Stimulated activated CD4-positive, alpha-beta T cell treated with anti-CD3 and anti-CD28 coated beads, Interleukin-15, amount 100 ng/mL, for 48 hours (primary cell): ENCODE data around the gene SYNPR.

ENCODE experiments used
- DNase-seq, 2 donors: peaks; one replicate each; pipeline ENCODE4 v3.0.0-alpha.2; 2020; ENCODE audit warnings: low read depth in 2 of 2

Gene SYNPR

DNA sequence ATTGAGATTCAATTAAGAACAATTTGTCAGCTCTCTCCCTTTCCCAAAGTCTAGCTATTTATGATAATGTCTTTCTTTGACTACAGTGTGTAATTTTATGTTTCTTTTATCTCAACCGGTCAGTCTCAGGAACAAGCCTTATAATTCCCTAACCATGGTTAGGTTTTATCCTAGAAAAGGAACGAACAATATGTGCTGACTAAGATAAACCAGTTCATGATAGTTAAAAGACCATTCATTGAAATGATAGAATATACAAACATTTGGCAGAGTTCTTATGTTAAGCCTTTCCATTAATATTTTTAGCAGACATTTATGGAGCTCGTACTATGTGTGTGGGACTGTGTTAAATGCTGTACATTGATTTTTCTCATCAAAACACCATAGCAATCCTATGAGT, 106.3 kb downstream of the SYNPR start:
- no peak for DNase-seq

DNA sequence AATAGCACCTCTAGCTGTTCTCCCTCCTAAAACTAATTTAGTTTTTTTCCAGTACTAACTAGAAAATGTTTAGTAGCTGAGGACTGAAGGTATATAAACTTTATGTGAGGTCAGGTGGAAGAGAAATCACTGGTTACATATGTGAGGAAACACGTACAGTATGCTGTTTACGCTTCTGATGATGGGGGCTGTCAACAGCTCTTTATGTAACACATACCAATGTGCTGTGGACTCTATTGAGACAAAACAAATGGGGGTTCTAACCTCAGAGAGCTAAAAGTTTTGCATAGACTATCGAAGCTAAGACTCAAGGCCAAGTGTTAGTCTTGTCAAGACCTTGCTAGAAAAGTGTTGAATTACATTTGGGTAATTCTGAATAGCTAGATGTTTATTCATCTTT, 107.5 kb downstream of the SYNPR start:
- no peak for DNase-seq

DNA sequence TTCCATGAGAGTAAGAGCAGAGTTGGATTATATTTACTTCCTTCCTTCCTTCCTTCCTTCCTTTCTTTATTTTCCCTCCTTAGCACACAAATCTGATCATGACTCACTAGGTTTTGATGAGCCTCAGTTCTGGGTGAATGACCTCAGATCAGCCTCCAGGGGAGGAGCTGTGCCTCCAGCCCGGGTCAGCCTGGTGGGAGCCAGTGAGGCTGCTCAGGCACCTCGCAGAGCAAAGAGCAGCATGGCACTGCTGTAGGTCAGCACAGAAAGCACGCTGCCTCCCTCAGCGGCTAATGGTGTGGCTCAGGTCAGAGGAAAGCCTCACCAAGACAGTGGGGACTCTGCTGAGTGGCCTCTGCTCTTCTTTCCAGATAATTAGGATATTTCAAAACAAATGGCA, 108.5 kb downstream of the SYNPR start:
- no peak for DNase-seq

DNA sequence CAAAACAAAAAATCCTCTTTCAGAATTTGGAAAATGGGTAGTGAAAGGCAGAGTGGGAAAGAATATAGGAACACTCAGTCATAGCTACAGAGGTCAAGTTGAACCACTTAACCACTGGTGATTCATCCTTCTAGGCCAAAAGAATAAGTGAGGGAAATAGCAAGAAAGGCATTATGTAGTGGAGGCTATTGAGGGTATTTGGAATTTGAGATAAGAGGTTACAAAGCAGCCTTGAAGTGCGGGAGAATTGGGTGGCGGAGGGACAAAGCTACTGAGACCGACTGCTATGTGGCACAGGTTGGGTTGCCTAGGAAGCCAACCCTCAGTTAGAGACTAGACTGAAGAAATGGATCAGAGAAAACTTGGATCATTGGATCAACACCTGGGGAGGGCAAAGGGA, 109.5 kb downstream of the SYNPR start:
- DNase-seq: no peak

DNA sequence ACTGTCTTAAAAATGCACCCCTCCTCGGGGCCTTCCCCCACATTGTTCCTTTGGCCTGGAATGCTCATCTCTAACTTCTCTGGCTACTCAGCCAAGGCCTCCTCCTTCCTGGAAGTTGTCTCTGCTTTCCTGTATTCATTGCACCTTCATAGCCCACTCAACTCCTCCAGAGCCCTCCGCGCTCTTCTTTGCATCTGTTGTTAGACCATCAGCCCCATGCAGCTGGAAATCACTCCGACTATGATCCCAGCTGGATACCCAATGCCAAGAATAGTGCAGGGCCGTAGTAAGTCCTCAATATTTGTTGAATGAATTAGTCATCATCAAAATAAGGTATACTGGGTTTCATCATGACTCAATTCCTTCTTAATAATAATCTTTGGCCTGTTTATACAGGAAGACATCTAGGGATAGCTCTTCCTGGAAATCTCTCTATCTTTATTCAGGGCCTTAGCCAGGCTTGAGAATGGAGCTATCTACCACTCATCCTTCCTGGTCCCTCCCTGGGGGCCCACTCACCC, 112.7 kb downstream of the SYNPR start:
- DNase-seq: no peak

DNA sequence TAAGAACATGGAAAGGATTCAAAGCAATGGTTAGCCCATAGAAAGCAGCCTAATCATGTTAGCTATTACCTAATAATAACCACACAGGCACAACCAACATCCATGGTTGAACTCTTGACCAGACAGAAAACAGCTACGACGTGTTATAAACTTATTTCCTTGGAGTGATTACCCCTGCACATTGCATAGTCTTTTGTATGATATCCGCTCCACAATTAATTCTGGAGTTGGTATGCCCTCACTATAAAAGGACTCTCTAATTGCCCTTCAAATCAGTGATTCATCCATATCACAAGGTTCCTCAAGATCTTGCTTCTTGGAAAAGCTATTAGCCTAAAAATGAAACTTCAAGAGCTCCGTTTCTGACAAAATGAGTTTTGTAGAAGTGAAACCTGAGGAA, 117.9 kb downstream of the SYNPR start:
- no peak for DNase-seq

DNA sequence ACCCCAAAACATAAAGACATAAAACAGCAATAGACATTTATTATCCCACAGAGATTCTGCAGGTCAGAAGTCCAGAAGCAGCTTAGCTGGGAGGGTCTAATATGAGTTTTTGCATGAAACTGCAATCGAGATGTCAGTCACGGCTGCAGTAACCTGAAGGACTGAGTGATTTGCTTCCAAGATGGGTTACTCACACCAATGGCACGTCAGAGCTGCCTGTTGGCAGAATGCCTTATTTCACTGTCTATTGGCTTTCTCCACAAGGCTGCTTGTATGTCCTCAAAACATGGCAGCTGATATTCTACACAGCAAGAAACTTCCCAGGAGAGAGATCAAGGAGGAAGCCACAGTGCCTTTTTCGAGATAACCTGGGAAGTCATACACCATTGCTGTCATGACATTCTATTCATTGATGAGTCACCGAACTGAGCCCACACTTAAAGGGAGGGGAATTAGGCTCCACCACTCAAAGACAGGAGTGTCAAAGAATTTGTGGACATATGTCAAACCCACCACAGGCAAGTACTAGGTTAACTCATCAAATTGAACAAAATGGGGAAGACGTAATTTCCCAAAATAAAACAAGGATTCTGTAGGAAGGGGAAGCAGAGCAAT, 122.2 kb downstream of the SYNPR start:
- no peak for DNase-seq

DNA sequence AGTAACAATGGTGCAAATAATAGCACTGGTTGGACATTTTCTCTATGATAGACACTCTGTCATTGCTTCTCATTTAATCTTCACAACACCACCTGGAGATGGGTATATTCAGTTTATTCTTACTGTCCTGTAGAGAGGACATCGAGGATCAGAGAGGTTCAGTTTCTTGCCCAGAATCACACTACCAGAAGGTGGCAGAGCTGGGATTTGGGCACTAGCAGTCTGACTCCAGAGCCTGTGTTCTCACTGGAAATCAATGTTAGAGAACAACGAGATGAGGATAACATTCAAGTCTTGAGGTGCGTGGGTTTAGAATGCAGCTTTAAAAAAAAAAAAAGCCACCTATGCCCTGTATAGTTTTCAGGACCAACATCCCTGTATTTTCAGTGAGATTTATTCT, 127.8 kb downstream of the SYNPR start:
- DNase-seq: no peak

DNA sequence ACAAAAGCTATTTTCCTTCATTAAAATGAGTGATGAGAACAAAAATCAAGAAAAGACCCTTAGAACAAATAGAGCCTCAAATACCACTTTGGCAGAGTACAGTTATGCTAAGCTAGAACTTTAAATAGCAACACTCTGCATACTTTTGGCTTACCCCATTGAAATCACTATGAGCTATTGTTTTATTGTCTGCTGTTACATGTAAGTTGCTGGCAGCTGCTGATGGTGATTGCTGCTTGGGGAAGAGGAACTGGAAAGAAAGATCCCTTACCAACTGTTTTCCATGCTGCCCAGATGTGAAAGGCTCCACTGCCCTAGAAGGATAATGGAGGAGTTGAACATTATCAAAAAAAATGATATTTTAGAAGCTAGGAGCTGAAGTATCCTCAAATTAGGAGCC, 135.4 kb downstream of the SYNPR start:
- no peak for DNase-seq

DNA sequence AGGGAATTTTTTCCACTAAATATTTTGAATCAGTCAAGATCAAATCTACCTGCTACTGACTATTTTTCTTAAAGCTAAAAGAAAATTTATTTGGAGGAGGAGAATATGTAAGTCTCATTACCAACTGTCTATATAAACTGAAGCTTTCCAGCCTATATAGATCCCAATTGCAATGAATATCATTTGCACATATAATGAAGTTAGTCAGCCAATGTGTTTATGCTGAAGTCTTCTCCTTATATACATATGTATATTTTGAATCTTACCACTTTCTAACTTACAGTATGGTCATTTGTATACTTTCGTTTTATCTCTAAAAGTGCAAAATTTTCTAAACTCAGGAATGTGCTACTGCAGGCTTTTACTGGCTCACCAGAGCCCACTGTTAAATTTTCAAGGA, 136.5 kb downstream of the SYNPR start:
- DNase-seq: no peak

DNA sequence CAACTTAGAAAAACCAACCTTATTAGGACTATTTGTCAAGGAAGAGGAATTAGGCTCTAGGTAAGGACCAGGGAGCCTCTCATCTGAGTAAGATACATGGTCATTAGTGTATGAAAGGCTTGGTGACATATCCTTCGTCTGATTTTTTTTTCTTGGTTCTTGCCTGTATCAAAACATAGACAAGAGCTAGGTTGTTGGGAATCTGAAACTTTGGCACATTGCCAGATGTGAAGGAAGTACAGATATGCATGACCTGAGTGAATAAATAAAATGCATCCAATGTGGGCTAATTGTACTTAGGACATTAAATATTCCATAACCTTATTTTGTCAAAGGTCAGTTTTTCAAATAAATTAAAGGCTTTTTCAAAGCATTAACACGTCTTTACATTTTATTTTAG, 151.8 kb downstream of the SYNPR start:
- DNase-seq: no peak

DNA sequence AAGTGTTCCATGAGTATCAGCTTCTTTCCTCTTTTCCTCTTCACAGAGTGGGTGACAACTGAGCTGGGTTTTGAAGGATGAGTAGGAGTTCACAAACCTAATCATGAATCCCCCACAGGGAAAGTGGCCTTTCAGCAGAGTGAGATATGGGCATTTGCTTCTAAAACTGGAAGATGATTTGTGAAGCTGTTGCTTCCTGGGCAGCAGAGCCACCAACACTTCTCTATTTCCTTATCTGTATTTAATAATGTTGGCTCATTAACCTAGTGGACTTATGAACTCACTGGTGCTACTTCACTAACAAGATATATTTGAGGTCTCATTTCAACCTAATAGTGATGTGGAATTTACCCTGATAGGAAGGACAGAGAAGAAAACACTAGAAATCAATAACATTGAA, 152.8 kb downstream of the SYNPR start:
- DNase-seq: no peak

DNA sequence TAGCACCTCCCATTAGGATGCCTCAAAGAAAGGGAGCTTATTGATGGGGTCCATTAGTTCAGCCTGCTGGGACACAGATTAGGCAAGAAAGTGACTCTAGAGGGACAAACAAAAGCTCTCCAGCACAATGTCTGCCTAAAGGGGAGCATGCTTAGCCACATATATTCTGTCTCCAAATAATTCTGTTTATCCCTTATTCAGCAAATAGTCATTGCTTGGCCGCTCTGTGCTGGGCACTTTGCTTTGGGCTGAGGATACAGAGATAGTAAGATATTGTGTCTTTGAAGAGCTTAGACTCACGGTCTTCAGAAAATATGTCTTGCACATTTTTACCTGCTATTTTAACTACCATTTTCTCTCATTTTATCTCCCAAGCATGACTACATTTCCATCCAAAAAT, 159.8 kb downstream of the SYNPR start:
- no peak for DNase-seq

DNA sequence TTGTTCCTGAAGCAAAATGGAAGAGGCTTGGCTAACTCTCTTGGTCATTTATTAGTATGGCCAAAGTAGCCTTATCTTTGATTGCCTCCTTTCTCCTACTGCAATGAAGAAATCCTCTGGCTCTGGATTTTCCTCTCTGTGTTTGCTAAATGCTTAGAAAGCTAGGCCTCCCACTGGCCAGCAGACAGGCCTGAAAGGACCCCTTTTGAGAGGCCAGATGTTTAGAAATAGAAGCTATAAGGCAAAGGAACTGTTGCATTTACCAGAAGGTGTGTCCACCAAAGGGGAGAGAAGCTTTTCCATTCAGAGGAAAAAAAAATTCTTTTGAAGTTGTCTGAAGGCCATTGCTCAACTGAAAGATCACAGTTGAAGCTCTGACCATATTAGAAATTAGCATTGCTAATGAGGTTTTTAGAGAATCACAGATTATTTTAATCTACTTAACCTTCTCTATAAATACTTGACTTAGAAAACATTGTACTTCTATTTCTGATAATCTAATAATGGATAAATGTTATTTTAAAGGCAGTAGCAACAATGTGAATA, 160.8 kb downstream of the SYNPR start:
- no peak for DNase-seq

DNA sequence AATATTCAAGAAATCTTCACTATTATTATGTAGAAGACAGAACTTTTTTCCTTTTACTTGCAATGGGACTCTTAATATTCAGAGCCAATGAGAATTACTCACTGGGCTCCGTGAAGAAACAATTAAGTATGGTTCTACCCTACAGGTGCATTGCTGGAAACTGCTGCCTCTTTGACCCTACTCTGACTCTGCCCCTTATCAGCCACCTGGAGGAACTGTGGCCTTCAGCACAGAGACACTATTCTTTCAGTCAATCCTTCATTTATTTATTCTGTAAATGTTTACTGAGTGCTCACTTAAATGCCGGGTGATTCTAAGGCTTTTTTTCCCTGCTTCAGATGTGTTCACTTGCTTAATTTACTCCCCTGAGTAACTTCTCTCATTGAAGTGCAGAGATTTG, 163.2 kb downstream of the SYNPR start:
- DNase-seq: no peak

DNA sequence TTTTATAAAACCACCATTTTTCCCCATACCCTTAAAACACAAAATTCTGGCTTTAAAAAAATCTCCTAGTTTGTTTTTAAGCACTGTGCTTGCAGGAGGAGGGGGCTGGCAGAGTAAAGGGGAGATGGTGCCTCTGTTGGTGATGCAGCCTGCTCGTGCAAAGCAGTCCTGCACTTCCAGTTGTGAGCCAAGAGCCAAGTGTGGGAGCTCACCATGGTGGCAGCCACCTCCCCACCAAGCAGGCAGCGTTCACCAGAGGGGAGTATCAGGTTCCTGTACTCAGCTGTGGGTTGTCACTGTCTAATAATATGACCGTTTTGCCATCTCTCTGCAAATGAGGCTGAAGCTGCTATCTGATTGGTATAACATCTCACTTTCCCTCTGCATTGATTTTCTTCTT, 164.8 kb downstream of the SYNPR start:
- no peak for DNase-seq

DNA sequence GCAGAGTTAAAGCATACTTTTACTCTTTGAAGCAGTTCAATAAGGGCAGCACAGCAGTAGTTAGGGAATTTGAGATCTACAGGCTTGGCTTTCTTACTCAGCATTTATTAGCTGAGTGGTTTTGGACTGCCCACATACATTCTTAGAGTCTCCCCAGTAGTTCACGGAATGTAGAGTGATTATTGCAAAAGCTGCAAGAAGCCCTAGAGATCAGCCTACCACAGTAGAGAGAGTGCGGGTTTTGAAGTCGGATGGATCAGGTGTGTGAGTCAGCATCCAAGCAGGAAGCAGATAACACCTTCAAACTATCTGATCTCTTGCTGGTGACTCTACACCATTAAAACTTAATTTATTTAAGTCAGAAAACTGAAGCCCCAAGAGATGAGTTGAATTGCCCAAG, 171.9 kb downstream of the SYNPR start:
- no peak for DNase-seq

DNA sequence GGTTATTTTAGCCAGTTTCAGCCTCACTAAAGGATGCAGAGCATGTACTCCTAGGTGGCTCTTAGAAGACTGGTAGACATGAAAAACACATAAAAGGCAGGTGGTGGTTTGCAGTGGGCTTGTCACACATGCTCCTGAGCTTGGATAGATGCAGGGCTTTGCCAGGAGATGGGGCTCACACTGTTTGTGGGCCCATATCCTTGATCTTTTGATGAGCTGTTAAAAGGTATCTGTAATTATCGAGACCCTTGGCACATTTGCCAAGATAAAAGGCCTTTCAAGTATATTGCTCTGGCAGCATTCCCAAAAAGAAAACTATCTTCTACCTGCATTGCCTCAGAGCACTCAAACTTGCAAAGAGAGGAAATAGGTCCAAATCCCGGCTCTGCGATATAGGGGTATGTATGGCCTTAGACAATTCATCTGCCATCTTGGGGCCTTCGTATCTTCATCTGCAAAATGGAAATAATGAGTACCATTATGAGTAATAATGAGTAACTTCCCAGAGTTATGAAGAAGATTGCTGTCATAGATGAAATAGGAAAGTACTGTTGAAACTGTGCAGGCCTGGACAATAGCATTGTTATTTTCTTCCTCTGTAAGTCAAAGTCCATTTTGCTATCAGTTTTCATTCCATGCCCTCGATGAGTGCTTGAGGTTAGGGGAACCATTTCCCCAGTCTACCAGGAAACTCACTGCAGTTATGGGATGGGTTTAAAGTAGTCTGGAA, 172.7 kb downstream of the SYNPR start:
- DNase-seq: no peak

DNA sequence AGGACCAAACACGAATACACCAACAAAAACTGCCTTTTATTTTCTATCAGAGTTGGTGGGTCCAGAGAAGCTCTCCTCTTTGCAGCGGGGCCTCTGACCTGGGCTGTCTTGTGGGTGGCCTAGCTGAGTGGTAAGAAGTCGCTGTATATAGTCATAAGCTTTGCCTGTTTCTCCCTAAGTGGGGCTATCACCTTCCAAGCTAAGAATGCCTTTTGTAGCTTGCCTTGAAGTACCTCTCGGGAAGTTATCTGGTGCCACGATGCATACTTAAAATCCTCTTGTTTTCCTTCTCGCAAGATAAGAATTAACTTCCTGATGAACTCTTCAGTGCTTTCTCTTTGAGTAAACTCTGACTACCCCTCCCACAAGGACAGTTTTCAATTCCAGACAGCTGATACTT, 178.8 kb downstream of the SYNPR start:
- no peak for DNase-seq

DNA sequence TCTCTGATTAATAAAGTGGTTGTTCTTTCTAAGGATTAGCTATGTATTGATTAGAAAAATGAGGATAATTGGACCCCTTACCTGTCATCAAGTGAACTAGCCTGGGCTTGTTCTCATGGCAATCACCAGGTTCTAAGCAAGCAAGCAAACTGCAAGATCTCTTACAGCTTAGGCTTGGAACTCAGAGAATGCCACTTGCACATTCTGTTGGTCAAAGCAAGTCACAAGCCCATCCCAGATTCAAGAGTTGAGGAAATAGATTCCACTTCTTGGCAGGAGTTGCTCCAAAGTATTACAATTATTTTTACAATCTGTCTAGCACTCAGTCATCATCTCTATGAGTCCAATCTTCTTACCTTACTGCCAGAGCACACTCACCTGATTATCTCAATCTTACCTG, 180.3 kb downstream of the SYNPR start:
- DNase-seq: no peak

DNA sequence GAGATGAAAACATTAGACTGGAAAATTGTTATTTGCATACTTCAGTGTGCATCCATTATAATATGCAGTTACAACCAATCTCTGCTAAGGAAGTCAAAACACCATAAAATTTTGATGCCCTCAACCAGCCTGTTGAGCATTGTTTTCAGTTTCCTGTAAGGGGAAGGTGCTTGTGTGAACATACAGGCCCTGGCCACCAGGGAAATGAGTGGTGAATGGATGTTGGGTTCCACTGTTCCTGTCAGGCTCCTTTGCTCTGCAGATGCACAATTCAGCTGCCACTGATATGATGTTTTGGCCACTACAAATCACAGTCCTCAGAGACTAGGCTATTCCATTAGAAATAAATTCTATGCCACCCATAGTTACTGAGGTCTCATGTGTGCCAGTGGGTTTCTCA, 184.6 kb downstream of the SYNPR start:
- no peak for DNase-seq

DNA sequence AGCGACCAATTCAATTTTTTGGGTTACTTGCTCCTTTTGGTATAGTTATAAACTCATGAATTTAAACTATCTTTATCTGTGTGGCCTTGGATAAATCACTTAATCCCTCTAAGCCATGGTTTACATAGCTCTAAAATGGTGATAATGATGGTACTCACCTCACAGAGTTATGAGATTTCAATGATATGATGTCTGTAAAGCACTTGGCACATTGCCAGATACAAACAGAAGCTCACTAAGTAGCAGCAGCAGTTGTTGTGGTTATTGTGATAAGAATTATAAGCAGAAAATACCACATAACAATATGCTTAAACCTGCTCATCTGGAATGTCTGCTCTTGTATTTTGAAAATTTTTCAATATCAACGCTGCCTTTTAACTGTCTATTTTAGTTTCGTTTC, 189.3 kb downstream of the SYNPR start:
- DNase-seq: no peak

DNA sequence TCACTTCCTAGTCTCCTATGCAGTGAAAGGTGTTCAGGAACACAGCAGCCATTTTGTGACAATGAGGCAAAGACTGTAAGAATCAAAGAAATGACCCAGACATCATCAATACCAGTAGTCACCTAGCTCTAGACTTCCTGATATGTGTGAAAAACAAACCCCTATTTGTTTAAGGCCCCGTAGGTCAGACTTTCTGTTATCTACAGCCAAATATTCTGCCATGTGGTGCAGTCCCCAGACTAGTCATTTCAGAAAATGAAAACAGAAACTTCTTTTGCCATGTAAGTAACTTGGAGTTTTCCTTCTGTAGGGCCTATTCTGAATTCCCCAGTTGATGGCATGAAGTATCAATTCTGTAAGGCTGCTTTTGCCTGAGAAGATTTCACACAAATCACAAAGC, 192.6 kb downstream of the SYNPR start:
- no peak for DNase-seq

DNA sequence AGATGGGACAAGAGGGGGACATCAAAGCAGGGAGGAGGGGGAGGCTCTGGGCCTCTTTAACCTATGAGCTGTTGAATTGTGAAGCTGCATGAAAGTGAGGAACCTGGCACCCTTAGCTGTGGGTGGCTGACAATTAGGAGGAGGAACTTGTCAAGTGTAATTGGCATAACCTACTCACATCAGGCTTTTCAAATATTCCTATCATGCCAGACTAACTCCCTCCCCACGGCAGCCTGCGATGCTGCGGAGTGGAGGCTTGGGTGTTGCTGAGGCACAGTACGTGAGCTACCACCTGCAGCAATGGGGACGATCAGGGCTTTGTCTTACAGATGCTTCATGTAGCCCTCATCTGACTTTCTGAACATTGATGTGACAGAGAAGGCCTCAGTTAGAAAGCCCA, 193.7 kb downstream of the SYNPR start:
- no peak for DNase-seq
